Activated CD4-positive, alpha-beta T cell treated with anti-CD3 and anti-CD28 coated beads for 48 hours (primary cell): Measurements from ENCODE around the gene CCIN.
"Not testable (repeated sequence)": the region's sequence is repeated elsewhere in the genome, so short reads cannot be mapped to it uniquely, and the experiment has no call there.

Experiments used
- DNase-seq: peaks from one replicate; pipeline ENCODE4 v3.0.0-alpha.2; 2020

CCIN gene

DNA sequence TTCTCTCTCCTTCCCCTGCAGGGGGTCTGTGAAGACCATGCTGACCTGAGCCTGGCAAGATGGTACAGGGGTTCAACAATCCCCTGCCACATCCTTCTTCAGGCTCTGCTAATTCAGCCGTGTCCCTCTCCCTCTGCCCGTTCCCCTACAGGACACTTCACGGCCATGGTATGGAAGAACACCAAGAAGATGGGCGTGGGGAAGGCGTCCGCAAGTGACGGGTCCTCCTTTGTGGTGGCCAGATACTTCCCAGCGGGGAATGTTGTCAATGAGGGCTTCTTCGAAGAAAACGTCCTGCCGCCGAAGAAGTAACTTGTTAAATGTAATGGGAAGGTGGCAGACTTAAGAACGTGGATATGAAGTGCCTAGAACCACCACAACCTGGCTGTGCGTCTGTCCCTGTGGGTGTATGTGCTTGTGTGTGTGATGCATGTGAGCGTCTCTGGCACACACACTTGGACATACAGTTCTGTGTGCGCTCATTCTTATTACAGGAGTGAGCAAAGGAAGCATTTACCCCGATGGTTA, 6.9 kb upstream of the CCIN start:
- no peak for DNase-seq

DNA sequence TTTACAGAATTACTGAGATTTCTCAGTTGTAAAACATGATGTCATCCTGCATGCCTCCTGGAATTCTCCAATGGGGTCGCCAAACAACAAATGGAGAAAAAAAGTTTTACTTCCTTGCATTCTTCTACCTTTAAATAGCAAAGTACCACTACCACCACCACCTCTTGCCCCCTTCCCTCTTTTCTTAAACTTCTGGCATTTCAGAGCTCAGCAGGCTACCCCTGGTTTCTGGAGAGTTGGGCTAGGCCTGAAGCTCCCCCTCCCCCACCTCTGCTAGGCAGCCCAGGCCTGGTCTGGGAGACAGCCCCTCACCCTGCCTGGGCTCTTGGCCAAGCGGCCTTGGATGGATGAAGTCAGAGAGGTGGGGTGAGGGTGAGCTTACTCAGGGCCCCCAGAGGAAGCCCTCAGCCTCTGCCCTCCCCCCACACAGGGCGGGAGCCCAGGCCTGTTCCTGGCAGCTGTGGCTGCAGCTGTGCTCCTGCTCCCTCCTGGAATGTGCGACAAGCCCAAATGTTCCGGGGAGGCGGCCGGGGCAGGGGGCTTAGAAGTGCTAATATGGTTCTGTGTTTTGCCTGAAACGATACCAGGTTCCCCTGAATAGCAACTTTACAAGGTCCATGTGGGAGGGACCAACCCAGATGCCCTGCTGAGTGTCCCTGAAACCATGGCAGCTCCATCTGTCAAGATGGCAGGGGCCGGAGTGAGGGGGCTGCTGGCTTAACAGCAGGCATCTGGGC, 6.0 kb upstream of the CCIN start:
- DNase-seq = no peak

DNA sequence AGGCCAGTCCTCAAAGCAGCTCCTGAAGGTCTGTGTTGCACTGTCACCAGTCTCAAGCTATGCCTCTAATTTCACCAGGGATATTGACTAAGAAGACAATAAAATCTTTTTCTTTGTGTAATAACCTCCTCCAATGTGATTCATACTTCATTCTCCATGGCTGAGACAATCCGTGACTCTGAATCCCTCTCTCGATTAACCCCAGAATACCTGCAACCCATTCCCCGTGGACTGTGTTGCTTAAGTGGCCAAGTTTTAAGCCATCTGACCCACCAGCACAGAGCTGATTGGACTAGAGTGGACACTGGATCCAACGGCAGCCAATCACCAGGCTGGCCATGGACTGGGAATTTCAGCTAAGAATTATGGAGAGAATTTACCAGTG, 5.4 kb upstream of the CCIN start:
- no peak for DNase-seq

DNA sequence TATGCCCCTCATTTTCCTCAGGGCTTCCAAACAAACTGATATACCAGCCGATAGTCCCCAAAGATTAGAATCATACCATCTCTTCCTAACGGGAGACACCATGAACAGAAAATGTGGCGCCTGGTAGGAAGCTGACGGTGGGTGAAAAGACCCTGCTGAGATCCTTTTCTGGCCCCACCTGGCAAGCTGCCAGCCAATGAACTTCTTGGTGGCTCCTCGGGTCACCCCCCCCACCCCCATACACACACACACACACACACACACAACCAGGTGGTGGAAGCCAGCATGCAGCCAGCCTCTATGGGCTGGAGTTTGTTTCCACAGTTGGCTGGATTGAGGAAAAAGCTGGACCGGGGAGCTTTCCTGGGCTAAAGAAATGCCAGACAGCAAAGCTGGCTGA, 4.8 kb upstream of the CCIN start:
- no peak for DNase-seq

DNA sequence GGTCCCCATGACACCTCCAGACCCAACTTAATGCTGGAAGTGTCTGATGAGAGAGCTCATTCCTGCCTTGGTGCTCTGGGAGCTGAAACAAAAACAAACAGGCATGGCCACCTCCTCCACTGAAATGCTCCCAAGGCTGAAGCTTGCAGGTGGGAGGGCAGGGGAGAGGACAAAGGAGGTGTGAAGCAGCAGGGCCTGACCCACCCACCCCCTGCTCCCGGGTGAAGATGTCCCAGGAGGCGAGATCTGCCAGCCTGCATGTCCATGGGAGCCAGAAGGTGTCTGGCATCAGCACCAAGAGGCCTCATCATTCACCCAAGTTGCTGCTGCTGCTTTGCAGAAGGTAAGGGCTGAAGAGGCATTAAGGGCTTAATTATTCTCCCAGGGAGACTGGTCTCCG, 4.2 kb upstream of the CCIN start:
- no peak for DNase-seq

DNA sequence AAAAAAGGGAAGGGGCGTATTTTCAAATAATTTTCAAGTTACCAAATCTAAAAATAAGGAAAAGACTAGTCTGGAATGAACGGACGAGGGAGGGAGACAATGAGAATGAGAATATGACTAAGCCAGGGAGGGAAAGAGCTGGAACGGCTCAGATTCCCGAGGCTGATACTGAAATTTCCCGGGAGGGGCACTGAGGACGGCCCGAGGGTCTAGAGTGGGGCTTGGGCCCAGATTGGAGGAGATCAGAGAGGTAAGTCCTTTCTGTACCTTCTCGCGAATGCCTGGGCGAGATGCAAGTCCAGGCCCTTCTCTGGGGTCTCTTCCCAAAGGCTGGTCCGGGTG, 3.4 kb upstream of the CCIN start:
- DNase-seq = no peak

DNA sequence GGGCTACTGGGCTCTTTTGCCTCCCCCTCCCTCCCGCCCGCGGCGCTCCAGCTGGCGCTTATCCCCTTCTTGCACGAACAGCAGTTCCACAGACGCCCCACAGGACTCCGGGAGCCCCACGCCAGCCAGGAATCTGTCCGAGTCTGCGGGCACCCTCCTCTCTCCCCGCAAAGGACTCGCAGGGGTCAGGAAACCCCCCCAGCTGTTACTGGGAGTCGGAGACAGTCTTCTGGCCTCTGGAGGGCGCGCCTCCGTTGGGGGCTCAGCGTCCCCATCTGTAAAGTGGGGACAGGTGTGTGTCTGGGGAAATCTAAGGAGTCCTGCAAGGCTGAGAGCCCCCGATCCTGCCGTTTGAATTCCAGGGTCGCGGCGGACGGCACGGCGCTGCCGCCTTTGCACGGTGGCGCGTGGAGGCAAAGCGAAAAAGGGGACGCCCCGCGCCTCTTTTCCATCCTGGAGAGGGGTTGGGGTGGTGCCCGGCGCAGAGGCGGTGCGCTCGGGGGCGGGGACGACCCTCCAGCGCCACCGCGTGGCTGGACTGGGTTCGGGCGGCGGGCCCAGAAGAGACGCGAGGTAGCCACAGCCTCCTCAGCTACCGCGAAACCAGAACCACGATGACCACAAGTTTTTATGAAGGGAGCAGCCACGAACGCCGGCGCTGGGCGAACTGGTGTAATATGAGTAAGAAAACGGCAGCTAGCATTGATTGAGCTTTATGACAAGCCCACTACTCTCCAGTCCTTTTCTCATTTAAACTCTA, 2.8 kb upstream of the CCIN start:
- peak; percentile 88 for DNase-seq

DNA sequence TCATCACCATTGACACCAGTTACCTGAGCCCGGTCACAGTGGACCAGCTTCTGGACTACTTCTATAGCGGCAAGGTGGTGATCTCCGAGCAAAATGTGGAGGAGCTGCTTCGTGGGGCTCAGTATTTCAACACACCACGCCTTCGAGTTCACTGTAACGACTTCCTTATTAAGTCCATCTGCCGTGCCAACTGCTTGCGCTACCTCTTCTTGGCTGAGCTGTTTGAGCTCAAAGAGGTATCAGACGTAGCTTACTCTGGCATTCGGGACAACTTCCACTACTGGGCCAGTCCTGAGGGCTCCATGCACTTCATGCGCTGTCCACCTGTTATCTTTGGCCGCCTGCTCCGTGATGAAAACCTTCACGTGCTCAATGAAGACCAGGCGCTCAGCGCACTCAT, 520 bp downstream of the CCIN start:
- DNase-seq = no peak

DNA sequence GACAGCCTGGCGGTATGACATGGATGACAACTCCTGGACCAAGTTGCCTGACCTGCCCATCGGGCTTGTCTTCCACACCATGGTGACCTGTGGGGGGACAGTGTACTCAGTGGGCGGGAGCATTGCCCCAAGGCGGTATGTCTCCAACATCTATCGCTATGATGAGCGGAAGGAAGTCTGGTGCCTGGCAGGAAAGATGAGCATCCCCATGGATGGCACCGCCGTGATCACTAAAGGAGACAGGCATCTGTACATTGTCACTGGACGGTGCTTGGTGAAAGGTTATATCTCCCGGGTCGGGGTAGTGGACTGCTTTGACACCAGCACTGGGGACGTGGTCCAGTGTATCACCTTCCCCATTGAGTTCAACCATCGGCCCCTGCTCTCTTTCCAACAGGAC, 1.3 kb downstream of the CCIN start:
- DNase-seq = no peak

DNA sequence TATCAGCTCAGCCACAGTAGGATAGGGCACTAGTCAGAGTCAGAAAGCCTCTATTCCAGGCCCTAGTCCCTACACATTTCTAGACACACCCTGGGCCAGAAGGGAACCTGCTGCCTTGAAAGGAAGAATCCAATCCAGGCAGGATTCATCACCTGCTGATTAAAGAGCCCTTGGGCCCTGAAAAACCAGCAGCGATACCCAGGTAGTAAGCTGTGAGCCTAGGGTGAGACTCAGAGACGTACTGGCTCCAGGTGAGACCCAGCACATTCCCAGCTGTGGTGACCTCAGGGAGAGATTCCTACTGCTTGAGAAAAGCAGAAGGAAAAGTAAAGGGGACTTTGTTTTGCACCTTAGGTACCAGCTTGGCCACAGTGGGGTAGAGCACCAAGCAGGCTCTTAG, 4.7 kb downstream of the CCIN start:
- no peak for DNase-seq

DNA sequence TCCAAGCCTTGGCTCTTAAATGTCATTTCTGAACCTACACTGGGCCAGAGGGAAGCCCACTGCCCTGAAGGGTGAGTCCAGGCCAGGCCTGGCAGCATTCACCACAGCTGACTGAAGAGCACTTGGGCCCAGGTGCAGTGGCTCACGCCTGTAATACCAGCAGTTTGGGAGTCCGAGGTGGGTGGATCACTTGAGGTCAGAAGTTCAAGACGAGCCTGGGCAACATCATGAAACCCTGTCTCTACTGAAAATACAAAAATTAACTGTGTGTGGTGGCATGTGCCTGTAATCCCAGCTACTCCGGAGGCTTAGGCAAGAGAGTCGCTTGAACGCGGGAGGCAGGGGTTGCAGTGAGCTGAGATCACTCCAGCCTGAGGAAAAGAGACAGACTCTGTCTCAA, 5.1 kb downstream of the CCIN start:
- DNase-seq = no peak

DNA sequence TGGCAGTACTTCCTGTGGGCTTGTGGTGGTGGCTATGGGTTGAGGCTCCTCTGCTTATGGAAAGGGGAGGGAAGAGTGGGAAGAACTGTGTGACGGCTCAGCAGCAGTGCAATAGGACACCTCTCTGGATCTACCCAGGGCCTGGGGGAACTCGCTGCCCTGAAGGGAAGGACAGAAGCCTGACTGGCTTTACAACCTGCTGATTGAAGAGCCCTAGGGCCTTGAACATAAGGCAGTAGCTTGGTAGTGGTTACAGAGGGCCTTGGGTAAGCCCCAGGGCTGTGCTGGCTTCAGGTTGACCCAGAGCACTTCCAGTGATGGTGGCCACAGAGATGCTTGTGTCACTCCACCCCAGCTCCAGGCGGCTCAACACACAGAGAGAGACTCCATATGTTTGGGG, 5.5 kb downstream of the CCIN start:
- DNase-seq = no peak

DNA sequence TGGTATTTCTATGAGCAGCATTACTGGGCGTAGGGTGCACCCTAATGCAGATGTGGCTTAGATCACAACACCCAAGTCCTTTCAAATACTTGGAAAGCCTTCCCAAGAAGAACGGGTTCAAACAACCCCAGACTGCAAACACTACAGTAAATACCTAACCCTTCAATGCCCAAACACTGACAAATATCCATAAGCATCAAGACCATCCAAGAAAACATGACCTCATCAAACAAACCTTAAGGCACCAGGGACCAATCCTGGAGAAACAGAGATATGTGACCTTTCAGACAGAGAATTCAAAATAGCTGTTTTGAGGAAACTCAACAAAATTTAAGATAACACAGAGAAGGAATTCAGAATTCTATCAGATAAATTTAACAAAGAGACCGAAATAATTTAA, 6.0 kb downstream of the CCIN start:
- DNase-seq = not testable (repeated sequence)

DNA sequence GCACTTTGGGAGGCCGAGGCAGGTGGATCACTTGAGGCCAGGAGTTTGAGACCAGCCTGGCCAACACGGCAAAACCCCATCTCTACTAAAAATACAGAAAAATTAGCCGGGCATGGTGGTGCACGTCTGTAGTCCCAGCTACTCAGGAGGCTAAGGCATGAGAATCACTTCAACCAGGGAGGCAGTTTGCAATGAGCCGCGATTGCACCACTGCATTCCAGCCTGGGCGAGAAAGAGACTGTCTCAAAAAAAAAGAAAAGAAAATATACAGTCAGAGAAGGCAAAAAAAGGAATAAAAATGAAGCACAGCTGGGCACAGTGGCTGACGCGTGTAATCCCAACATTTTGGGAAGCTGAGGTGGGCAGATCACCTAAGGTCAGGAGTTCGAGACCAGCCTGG, 7.3 kb downstream of the CCIN start:
- not testable (repeated sequence) for DNase-seq

DNA sequence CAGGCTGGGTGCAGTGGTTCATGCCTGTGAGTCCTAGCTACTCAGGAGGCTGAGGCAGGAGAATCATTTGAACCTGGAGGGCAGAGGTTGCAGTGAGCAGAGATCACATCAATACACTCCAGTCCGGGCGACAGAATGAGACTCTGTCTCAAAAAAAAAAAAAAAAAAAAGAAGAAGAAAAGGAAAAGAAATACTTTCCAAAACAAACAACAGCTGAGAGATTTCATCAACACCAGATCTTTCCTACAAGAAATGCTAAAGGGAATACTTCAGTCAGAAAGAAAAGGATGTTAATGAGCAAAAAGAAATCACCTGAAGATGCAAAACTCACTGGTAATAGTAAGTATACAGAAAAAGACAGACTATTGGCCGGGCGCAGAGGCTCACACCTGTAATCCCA, 8.4 kb downstream of the CCIN start:
- no peak for DNase-seq

DNA sequence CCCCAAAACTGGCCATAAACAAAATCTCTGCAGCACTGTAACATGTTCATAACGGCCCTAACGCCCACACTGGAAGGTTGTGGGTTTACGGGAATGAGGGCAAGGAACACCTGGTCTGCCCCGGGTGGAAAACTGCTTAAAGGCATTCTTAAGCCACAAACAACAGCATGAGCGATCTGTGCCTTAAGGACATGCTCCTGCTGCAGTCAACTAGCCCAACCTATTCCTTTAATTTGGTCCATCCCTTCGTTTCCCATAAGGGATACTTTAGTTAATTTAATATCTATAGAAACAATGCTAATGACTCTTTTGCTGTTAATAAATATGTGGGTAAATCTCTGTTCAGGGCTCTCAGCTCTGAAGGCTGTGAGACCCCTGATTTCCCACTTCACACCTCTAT, 11.1 kb downstream of the CCIN start:
- DNase-seq = not testable (repeated sequence)

DNA sequence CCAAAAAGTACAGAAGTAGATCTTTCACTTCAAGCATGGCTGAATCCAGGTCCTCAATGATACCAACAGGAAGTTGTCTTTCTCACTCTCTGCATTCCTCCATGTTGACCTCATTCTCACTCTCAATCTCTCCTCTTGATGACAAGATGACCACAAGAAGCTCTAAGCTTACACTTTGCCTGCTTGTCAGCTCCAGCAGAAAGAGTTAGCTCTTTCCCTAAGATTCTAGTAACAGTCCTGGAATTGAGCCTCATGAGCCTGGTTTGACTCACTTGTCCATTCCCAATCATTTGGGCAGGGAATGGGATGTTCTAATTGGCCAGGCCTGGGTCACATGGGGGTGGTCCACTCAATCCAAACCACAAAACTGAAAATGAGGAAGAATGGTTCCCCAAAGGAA, 18.2 kb downstream of the CCIN start:
- no peak for DNase-seq

DNA sequence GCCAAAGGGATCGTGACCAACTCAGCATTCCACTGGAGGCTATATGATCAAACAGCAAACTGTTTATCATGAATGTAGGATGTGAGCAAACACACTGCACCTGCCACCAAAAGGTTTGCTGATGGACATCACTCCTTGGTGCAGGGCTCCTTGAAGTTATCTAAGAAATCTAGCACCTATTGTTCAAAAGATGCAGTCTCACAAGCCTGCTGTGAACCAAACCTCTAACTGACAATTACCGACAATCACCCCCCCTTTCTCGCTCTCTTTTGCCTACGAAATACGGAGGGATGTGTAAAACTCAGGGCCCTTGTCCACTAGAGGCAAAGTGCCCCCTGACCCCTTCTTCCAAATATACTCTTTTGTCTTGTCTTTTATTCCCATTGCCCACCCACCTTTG, 19.0 kb downstream of the CCIN start:
- no peak for DNase-seq

DNA sequence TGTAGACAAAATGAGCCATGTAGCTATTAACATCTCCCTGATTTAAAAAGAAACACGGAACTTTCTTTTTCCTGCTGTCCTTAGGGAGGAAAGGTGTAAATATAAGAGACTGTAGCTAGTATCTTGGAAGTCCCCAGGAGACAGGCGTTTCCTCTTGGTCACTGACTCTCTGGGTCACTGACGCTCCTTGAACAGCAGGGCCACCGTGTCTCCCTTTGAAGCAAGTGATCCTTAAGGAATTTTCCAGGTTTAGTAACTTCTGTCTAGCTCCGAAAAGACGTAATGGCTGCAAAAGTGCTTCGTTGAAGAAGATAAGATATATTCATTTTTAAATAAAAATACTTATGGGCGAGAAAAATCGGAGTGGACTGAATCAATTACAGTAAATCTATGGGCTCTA, 20.8 kb downstream of the CCIN start:
- no peak for DNase-seq

DNA sequence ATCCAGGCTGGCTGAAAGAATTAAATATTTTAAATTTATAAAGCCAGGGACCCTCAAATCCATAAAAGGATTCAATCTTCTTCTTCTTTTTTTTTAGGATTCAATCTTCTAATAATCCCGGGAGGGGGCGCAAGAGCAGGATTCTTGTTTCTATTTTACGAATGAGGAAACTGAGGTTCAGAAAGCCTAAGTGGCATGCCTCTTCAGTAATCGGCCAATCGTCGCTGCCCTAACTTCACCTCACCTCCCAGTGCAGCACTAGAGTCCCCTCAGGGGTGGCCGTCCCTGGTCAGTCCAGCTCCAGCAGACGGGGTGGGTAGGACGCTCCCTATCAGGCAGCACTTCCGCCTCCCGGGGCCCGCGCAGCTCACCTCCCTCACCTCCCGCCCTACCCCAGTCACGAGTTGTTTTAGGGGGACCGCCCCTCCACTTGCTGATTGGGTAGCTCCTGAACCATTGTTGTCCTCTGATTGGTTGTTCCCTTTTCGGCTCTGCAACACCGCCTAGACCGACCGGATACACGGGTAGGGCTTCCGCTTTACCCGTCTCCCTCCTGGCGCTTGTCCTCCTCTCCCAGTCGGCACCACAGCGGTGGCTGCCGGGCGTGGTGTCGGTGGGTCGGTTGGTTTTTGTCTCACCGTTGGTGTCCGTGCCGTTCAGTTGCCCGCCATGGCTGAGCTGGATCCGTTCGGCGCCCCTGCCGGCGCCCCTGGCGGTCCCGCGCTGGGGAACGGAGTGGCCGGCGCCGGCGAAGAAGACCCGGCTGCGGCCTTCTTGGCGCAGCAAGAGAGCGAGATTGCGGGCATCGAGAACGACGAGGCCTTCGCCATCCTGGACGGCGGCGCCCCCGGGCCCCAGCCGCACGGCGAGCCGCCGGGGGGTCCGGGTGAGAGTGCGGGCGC, 21.5 kb downstream of the CCIN start, which contains the start of gene CLTA:
Gene CLTA, plus strand, starts transcription at position 534 of the 902 bp plus-strand sequence. Its CDS starts 136 bp downstream, at position 670.
- peak; percentile 96 for DNase-seq

DNA sequence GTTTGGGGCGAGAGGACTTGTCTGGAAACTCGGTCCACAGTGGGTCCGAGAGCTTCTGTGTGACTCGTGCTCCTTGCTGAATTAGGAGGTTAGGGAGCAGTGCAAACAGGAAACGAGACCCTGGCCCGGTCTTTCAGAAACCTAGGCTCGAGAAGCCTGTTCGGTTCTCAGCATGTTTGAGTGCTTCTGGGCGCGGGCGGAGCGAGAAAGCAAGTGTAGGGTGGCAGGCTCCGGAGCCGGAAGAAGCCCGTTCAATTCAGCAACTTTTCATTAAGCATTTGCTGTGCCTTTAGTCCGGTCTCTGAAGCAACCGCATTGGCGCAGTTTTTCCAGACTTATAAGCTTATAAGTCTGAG, 22.1 kb downstream of the CCIN start:
- peak; percentile 57 for DNase-seq

DNA sequence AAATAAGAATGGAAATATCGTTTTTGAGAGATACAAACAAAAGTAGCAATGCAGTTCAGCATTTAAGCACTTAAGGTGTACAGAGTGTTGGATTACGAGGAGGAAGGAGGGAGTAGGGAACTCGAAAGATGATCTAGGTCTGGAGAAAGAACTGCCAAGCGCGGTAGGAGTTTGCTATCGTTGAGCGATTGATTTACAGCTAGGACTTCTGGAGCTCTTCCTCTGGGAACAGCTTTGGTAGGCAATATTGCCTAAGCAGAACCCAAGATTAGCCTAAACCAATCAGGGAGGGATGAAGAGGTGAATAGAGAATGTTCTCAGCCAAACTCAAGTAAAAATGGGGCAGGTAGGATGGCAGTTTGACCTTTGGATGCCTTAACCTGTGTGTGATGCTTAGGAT, 22.5 kb downstream of the CCIN start:
- DNase-seq = no peak

DNA sequence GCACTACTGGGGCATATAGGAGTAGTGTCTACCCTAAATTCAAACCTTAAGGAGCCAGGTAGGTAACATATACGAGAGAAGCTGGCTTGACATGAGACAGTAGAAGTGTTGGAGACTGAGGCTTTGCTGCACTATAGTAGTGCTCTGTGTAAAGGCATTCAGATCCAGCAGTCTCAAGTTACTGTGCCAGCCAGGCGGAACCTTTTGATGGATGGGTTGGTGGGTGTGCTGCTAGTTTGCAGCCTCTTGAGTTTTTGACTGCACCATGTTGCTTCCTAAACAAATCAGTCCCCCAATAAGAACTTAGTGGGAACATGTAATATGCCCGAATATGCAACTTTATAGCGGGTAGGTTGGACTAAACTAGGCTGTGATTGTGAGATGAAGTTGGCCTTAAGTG, 23.0 kb downstream of the CCIN start:
- no peak for DNase-seq

DNA sequence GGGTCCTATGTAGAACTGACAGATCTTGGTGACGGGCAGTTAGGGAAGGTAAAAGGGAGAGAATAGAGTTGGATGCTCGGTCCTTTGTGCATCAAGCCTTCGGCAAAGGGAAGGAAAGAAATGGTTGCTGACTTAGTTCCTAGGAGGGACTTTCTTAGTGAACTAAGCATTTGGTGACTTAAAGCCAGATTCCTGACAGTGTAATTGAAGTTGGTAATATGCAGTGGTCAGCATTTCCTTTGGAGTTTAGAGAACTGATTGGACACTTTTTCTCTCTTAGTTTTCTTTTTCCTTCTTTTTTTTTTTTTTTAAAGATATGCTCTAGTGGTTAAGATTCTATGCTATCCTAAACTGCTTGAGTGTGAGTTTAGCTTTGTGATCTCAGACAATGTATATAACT, 23.8 kb downstream of the CCIN start:
- no peak for DNase-seq
